22Rv1 (cell line): ENCODE measurements around the gene S100P.

Experiments used
- H3K27ac ChIP-seq: fragments of 450-650 bp; 2 replicates; pipeline ENCODE4 v1.5.1; 2017
- CTCF ChIP-seq: fragments of 450-650 bp; IDR thresholded peaks from 2 replicates; pipeline ENCODE4 v1.5.1; 2017; ENCODE audit warnings: mild to moderate bottlenecking
- ZFX ChIP-seq: fragments of 450-650 bp; IDR thresholded peaks from 2 replicates; pipeline ENCODE4 v1.6.1; 2017; ENCODE audit warnings: antibody characterized with exemption, borderline replicate concordance

S100P gene

GRCh38 chr4:6727081-6727942 is 33.6 kb downstream of the S100P start:
- H3K27ac ChIP-seq: no peak overlapping the region
- TF ChIP-seq ZFX (no peak), CTCF (no peak)

- H3K27ac ChIP-seq: no peak overlapping the region
- TF ChIP-seq ZFX (no peak), CTCF (no peak)
Measured at GRCh38 chr4:6727943-6728250, 34.2 kb downstream of the S100P start.

GRCh38 chr4:6728320-6729029 is 34.8 kb downstream of the S100P start:
- H3K27ac ChIP-seq: no peak overlapping the region
- TF ChIP-seq ZFX (no peak), CTCF (no peak)

- no peak overlapping the region for H3K27ac ChIP-seq
- TF ChIP-seq ZFX (no peak), CTCF (no peak)
Measured at GRCh38 chr4:6730603-6731317, 37.1 kb downstream of the S100P start.

- no peak overlapping the region for H3K27ac ChIP-seq
- no peak for TF ChIP-seq ZFX
- TF ChIP-seq CTCF: no peak
Measured at GRCh38 chr4:6731318-6731675, 37.6 kb downstream of the S100P start.

GRCh38 chr4:6731780-6732179 is 38.1 kb downstream of the S100P start:
- TF ChIP-seq CTCF: no peak
- no peak for TF ChIP-seq ZFX
- no peak overlapping the region for H3K27ac ChIP-seq
